ENCODE data around the gene PCLO. TPM values are rescaled to one million over a fixed set of nuclear protein-coding genes. Genes with fewer than 3 reads are reported as not detected.

The PCLO gene
- total and polyA plus RNA-seq, 2 of the 4 experiments (the other 2 are of a cell fraction): under 0.01 to 0.05 TPM

GRCh38 chr7:83109352-83109751, 53.3 kb downstream of the PCLO start:
- WGBS, 2 experiments (ENCODE audit: extremely low coverage in 2 of 2, insufficient read length in 1 of 2): no CpG with 5 or more reads among the region's 2 CpGs
- no TSS peak for BruUV-seq (replicated peaks)

More at GRCh38 chr7:83109352-83109751, 53.3 kb downstream of the PCLO start:
- Histone ChIP-seq H2AK9ac (replicated peaks; ENCODE audit: low read depth, low read length, poor library complexity) (no peak overlapping the region), H3K14ac (replicated peaks; ENCODE audit: low read depth, low read length) (no peak overlapping the region), H2BK20ac (ENCODE audit: low read depth, low read length) (no peak overlapping the region), H3K4me1 (ENCODE audit: control insufficient read depth, insufficient read depth, low read length) (no peaks in the 10 kb centered on the region), H3K79me1 (ENCODE audit: low read depth in 1 of 2, low read length in 2 of 2) (no peaks in the 10 kb centered on the region), H3K18ac (ENCODE audit: low read depth, low read length) (no peak overlapping the region), H3K36me3 (ENCODE audit: control insufficient read depth, insufficient read depth, low read length) (no peaks in the 10 kb centered on the region), H4K20me1 (ENCODE audit: insufficient read depth, low read length) (no peaks in the 10 kb centered on the region), H3K27ac (ENCODE audit: insufficient read depth, low read length) (no peak overlapping the region), H3K4me3 (ENCODE audit: insufficient read depth, low read depth, low read length) (no peak overlapping the region), H2BK5ac (ENCODE audit: low read depth, low read length, poor library complexity, severe bottlenecking) (no peak overlapping the region), H3K4ac (ENCODE audit: low read depth, low read length) (no peak overlapping the region), H4K91ac (ENCODE audit: insufficient read depth, low read depth, low read length) (no peak overlapping the region), H3K23ac (ENCODE audit: low read depth, low read length) (no peak overlapping the region), H3K4me2 (ENCODE audit: low read depth, low read length) (no peak overlapping the region), H3K27me3 (ENCODE audit: control insufficient read depth, insufficient read depth, low read length) (no peaks in the 10 kb centered on the region), H3K9ac (ENCODE audit: low read depth, low read length) (no peak overlapping the region), H2BK120ac (ENCODE audit: low read depth, low read length) (no peak overlapping the region), H3K9me1 (ENCODE audit: insufficient read depth, low read length) (no peaks in the 10 kb centered on the region), H2AK5ac (ENCODE audit: low read depth, low read length) (no peak overlapping the region), H2AFZ (replicated peaks; ENCODE audit: low read length, poor library complexity) (no peak overlapping the region), H3K9me3 (ENCODE audit: control insufficient read depth, insufficient read depth, low read length) (no peaks in the 10 kb centered on the region), H2BK15ac (ENCODE audit: low read depth, low read length) (no peak overlapping the region), H3K56ac (ENCODE audit: extremely low read depth, insufficient read depth, low read length) (no peak overlapping the region), H4K5ac (ENCODE audit: low read depth, low read length) (no peak overlapping the region), H4K8ac (ENCODE audit: low read depth in 2 of 2, low read length in 2 of 2) (no peak overlapping the region)
- dilution Hi-C loops (cut with HindIII; ENCODE audit: low sequenced_read_pairs, unreplicated experiment): no loop called here
- TF ChIP-seq SMC3 (IDR thresholded peaks at IDR 0.05; ENCODE audit: low read depth, low read length) (no peak), CHD1 (IDR thresholded peaks at IDR 0.05; ENCODE audit: low read depth, low read length) (no peak), POLR2A (IDR thresholded peaks at IDR 0.05; ENCODE audit: low read depth, low read length) (no peak), MAFK (IDR thresholded peaks at IDR 0.05; ENCODE audit: low read depth, low read length) (no peak), NFE2L2 (IDR thresholded peaks at IDR 0.05; ENCODE audit: low read depth, low read length) (no peak), BHLHE40 (IDR thresholded peaks at IDR 0.05; ENCODE audit: low read depth, low read length) (no peak), CTCF (conservative IDR thresholded peaks at IDR 0.05; ENCODE audit: low read depth, low read length) (no peak), RFX5 (IDR thresholded peaks at IDR 0.05; ENCODE audit: low read depth, low read length) (no peak), CEBPB (IDR thresholded peaks at IDR 0.05; ENCODE audit: low read depth, low read length) (no peak), MXI1 (IDR thresholded peaks at IDR 0.05; ENCODE audit: borderline replicate concordance, low read depth, low read length) (no peak), FOS (IDR thresholded peaks at IDR 0.05; ENCODE audit: low read depth, low read length) (no peak)
- TF ChIP-seq, protein P1, sequence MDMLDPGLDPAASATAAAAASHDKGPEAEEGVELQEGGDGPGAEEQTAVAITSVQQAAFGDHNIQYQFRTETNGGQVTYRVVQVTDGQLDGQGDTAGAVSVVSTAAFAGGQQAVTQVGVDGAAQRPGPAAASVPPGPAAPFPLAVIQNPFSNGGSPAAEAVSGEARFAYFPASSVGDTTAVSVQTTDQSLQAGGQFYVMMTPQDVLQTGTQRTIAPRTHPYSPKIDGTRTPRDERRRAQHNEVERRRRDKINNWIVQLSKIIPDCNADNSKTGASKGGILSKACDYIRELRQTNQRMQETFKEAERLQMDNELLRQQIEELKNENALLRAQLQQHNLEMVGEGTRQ (IDR thresholded peaks at IDR 0.05; ENCODE audit: low read depth, low read length): no peak
- in situ Hi-C loops (cut with MboI; ENCODE audit: low sequenced_read_pairs): no loop called here
- CTCF ChIA-PET: no interaction called here
- intact Hi-C loops (cut with micrococcal nuclease): no loop called here
- POLR2A ChIA-PET (ENCODE audit: unreplicated experiment): no interaction called here
- ATAC-seq (ENCODE audit: low read depth): no peak
- DNase-seq: no peak
